ENCODE data around the gene SENP8. TPM values are rescaled to one million over a fixed set of nuclear protein-coding genes. Genes with fewer than 3 reads are reported as not detected.

Gene SENP8
- total RNA-seq, 1 donor from 2014 or later, result 3.7 TPM

GRCh38 chr15:72155635-72156616 lies 37.7 kb downstream of the SENP8 start:
- no peaks in the 10 kb centered on the region for H3K36me3 Mint-ChIP-seq
- peak overlapping the region; percentile 71 for H3K27ac Mint-ChIP-seq
- no peaks in the 10 kb centered on the region for H3K9me3 Mint-ChIP-seq
- H3K4me1 Mint-ChIP-seq, result peaks cover 18% of the 10 kb centered on the region
- peak; percentile 84 for TF ChIP-seq CTCF (IDR thresholded peaks at IDR 0.05; ENCODE audit: unreplicated experiment)
- peak; percentile 74 to 89 for DNase-seq (ENCODE audit: low spot score in 2 of 2, unreplicated experiment in 2 of 2)
- H3K4me3 Mint-ChIP-seq, result peak overlapping the region; percentile 39
- no peaks in the 10 kb centered on the region for H3K27me3 Mint-ChIP-seq (ENCODE audit: low read depth)

GRCh38 chr15:72156928-72157327 lies 38.7 kb downstream of the SENP8 start:
- Mint-ChIP-seq H3K4me3 (no peak overlapping the region), H3K27me3 (ENCODE audit: low read depth) (no peaks in the 10 kb centered on the region), H3K36me3 (no peaks in the 10 kb centered on the region), H3K4me1 (peaks cover 18% of the 10 kb centered on the region), H3K27ac (no peak overlapping the region), H3K9me3 (no peaks in the 10 kb centered on the region)
- no peak for TF ChIP-seq CTCF (IDR thresholded peaks at IDR 0.05; ENCODE audit: unreplicated experiment)
- no peak for DNase-seq (ENCODE audit: low spot score in 2 of 2, unreplicated experiment in 2 of 2)

GRCh38 chr15:72160696-72161245 lies 42.6 kb downstream of the SENP8 start:
- Mint-ChIP-seq H3K9me3 (no peaks in the 10 kb centered on the region), H3K27me3 (ENCODE audit: low read depth) (no peaks in the 10 kb centered on the region), H3K4me1 (peaks cover 4% of the 10 kb centered on the region), H3K4me3 (no peak overlapping the region), H3K36me3 (no peaks in the 10 kb centered on the region), H3K27ac (no peak overlapping the region)
- no peak for DNase-seq (ENCODE audit: low spot score in 2 of 2, unreplicated experiment in 2 of 2)
- no peak for TF ChIP-seq CTCF (IDR thresholded peaks at IDR 0.05; ENCODE audit: unreplicated experiment)

- H3K27ac Mint-ChIP-seq, result no peak overlapping the region
- no peaks in the 10 kb centered on the region for H3K9me3 Mint-ChIP-seq
- H3K36me3 Mint-ChIP-seq, result no peaks in the 10 kb centered on the region
- no peak for TF ChIP-seq CTCF (IDR thresholded peaks at IDR 0.05; ENCODE audit: unreplicated experiment)
- no peak overlapping the region for H3K4me3 Mint-ChIP-seq
- no peak for DNase-seq (ENCODE audit: low spot score in 2 of 2, unreplicated experiment in 2 of 2)
- no peaks in the 10 kb centered on the region for H3K4me1 Mint-ChIP-seq
- H3K27me3 Mint-ChIP-seq (ENCODE audit: low read depth), result no peaks in the 10 kb centered on the region
Measured at GRCh38 chr15:72161361-72162132, 43.3 kb downstream of the SENP8 start.

GRCh38 chr15:72162569-72162968 lies 44.4 kb downstream of the SENP8 start:
- DNase-seq (ENCODE audit: low spot score in 2 of 2, unreplicated experiment in 2 of 2), result no peak
- Mint-ChIP-seq H3K4me3 (no peak overlapping the region), H3K36me3 (no peaks in the 10 kb centered on the region), H3K4me1 (peaks cover 4% of the 10 kb centered on the region), H3K9me3 (no peaks in the 10 kb centered on the region), H3K27me3 (ENCODE audit: low read depth) (no peaks in the 10 kb centered on the region), H3K27ac (no peak overlapping the region)
- no peak for TF ChIP-seq CTCF (IDR thresholded peaks at IDR 0.05; ENCODE audit: unreplicated experiment)
